Parathyroid adenoma (tissue), 2 donors: Measurements from ENCODE around the gene SLC13A3.

Experiments
- H2AFZ ChIP-seq: fragments of 300-600 bp; sonication (generic); one replicate; pipeline ENCODE4 v1.7.0; 2017; ENCODE audit warnings: antibody characterized with exemption, mild to moderate bottlenecking
- H3K27ac ChIP-seq: fragments of 300-600 bp; sonication (generic); one replicate; pipeline ENCODE4 v1.7.0; 2017
- H3K27me3 ChIP-seq: fragments of 300-600 bp; sonication (generic); one replicate; pipeline ENCODE4 v1.7.0; 2017; ENCODE audit warnings: low read length; ENCODE audit not compliant: control insufficient read depth, insufficient read depth
- H3K36me3 ChIP-seq: fragments of 300-600 bp; sonication (generic); one replicate; pipeline ENCODE4 v1.7.0; 2017; ENCODE audit warnings: low read length; ENCODE audit not compliant: control insufficient read depth, insufficient read depth
- H3K4me1 ChIP-seq: fragments of 300-600 bp; sonication (generic); one replicate; pipeline ENCODE4 v1.7.0; 2017; ENCODE audit warnings: control low read depth
- H3K4me2 ChIP-seq: fragments of 300-600 bp; sonication (generic); one replicate; pipeline ENCODE4 v1.7.0; 2017; ENCODE audit warnings: low read length
- H3K4me3 ChIP-seq: fragments of 300-600 bp; sonication (generic); one replicate; pipeline ENCODE4 v1.7.0; 2017; ENCODE audit warnings: low read depth, low read length
- H3K79me2 ChIP-seq: fragments of 300-600 bp; sonication (generic); one replicate; pipeline ENCODE4 v1.7.0; 2017; ENCODE audit warnings: control low read depth
- H3K9ac ChIP-seq: fragments of 300-600 bp; sonication (generic); one replicate; pipeline ENCODE4 v1.7.0; 2017; ENCODE audit warnings: mild to moderate bottlenecking
- H3K9me3 ChIP-seq: fragments of 300-600 bp; sonication (generic); one replicate; pipeline ENCODE4 v1.7.0; 2017; ENCODE audit warnings: low read length; ENCODE audit not compliant: control insufficient read depth
- CTCF ChIP-seq: fragments of 300-600 bp; sonication (generic); IDR thresholded peaks from one replicate; pipeline ENCODE4 v1.7.0; 2017; ENCODE audit warnings: antibody characterized with exemption, mild to moderate bottlenecking
- donor health status: primary hyperparathyroidism.

Gene SLC13A3

GRCh38 chr20:46670585-46671584, 19.6 kb upstream of the SLC13A3 start:
- TF ChIP-seq CTCF, result no peak
- no peak overlapping the region for H2AFZ ChIP-seq
- no peak overlapping the region for H3K9ac ChIP-seq
- no peak overlapping the region for H3K4me3 ChIP-seq
- H3K36me3 ChIP-seq, result no peaks in the 10 kb centered on the region
- no peak overlapping the region for H3K4me2 ChIP-seq
- H3K27me3 ChIP-seq, result no peaks in the 10 kb centered on the region
- H3K9me3 ChIP-seq, result no peaks in the 10 kb centered on the region
- H3K27ac ChIP-seq, result no peak overlapping the region
- no peaks in the 10 kb centered on the region for H3K4me1 ChIP-seq
- H3K79me2 ChIP-seq, result no peaks in the 10 kb centered on the region

GRCh38 chr20:46670228-46670584, 18.9 kb upstream of the SLC13A3 start:
- Histone ChIP-seq H3K4me1 (no peaks in the 10 kb centered on the region), H3K27me3 (no peaks in the 10 kb centered on the region), H3K27ac (no peak overlapping the region), H3K36me3 (no peaks in the 10 kb centered on the region), H3K4me3 (no peak overlapping the region), H3K9me3 (no peaks in the 10 kb centered on the region), H3K79me2 (no peaks in the 10 kb centered on the region), H3K4me2 (no peak overlapping the region), H3K9ac (no peak overlapping the region), H2AFZ (no peak overlapping the region)
- no peak for TF ChIP-seq CTCF

- H3K27me3 ChIP-seq, result no peaks in the 10 kb centered on the region
- H3K4me2 ChIP-seq, result no peak overlapping the region
- H3K4me1 ChIP-seq, result no peaks in the 10 kb centered on the region
- no peaks in the 10 kb centered on the region for H3K9me3 ChIP-seq
- H3K27ac ChIP-seq, result no peak overlapping the region
- no peaks in the 10 kb centered on the region for H3K36me3 ChIP-seq
- H3K79me2 ChIP-seq, result no peaks in the 10 kb centered on the region
- H3K9ac ChIP-seq, result no peak overlapping the region
- no peak overlapping the region for H2AFZ ChIP-seq
- no peak overlapping the region for H3K4me3 ChIP-seq
- no peak for TF ChIP-seq CTCF
Observed at GRCh38 chr20:46666818-46667515, 15.7 kb upstream of the SLC13A3 start.

GRCh38 chr20:46666306-46666705, 15.0 kb upstream of the SLC13A3 start:
- Histone ChIP-seq H3K9ac (no peak overlapping the region), H3K4me1 (no peaks in the 10 kb centered on the region), H3K4me3 (no peak overlapping the region), H3K4me2 (no peak overlapping the region), H2AFZ (no peak overlapping the region), H3K36me3 (no peaks in the 10 kb centered on the region), H3K27ac (no peak overlapping the region), H3K79me2 (no peaks in the 10 kb centered on the region), H3K9me3 (no peaks in the 10 kb centered on the region), H3K27me3 (no peaks in the 10 kb centered on the region)
- TF ChIP-seq CTCF, result no peak
